ENCODE data around the gene SNHG17.
"Not testable (repeated sequence)": the region's sequence is repeated elsewhere in the genome, so short reads cannot be mapped to it uniquely, and the experiment has no call there.

The SNHG17 gene

DNA sequence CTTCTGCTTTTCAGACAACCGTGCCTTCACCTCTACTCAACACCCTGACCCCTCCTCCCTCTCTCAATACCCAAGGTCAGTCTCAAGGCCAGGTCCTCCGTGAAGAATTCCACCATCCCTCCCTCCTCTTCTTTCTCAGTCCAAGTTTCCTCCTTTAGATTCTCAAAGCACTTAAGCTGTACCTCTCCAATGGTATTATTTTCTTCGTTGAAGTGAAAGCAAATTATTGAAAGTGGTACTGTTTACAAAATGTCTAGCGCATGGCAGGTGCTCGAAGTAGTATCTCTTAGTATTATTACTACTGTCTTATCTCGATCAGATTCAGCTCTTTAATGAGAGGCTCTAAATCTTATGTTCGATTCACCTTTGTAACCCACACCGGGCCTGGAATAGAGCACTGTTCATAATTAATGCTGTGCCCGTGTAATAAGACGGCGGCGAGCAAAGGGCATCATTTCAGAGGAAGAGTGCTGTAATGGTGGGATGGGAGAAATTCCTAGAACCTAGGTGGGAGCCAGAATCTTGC lies 36.9 kb upstream of the SNHG17 start:
- H3K9me3 Mint-ChIP-seq = no peaks in the 10 kb centered on the region
- peaks cover 3% of the 10 kb centered on the region for H3K36me3 Mint-ChIP-seq (ENCODE audit: low read depth)
- H3K27me3 Mint-ChIP-seq (ENCODE audit: low read depth) = peaks cover 9% of the 10 kb centered on the region
- TF ChIP-seq, protein P1, sequence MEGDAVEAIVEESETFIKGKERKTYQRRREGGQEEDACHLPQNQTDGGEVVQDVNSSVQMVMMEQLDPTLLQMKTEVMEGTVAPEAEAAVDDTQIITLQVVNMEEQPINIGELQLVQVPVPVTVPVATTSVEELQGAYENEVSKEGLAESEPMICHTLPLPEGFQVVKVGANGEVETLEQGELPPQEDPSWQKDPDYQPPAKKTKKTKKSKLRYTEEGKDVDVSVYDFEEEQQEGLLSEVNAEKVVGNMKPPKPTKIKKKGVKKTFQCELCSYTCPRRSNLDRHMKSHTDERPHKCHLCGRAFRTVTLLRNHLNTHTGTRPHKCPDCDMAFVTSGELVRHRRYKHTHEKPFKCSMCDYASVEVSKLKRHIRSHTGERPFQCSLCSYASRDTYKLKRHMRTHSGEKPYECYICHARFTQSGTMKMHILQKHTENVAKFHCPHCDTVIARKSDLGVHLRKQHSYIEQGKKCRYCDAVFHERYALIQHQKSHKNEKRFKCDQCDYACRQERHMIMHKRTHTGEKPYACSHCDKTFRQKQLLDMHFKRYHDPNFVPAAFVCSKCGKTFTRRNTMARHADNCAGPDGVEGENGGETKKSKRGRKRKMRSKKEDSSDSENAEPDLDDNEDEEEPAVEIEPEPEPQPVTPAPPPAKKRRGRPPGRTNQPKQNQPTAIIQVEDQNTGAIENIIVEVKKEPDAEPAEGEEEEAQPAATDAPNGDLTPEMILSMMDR (IDR thresholded peaks at IDR 0.05; ENCODE audit: unreplicated experiment in 3 of 3) = no peak
- H3K27ac Mint-ChIP-seq = peak overlapping the region; percentile 82 to 91 (median 87)
- peaks cover 23% of the 10 kb centered on the region for H3K4me1 Mint-ChIP-seq
- peak overlapping the region; percentile 85 to 87 (median 86) for H3K4me3 Mint-ChIP-seq

DNA sequence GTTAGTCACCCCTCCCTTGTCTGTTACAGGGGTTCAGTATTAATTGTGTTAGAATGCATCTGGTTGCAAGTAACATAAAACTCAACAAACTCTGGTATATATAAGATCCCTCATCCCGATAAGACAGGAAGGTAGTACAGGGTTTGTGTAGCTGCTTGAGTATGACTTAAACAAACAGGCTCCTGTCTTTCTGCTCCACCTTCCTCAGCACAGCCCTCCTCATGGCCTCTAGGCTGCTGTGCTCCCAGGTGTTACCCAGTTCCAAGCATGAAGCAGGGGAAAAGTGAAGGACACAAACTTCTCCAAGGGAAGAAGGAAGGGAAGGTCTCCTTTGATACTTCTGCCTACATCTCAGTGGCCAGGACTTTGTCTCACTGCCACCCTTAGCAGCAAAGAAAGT lies 36.1 kb upstream of the SNHG17 start:
- Mint-ChIP-seq H3K9me3 (no peaks in the 10 kb centered on the region), H3K27me3 (ENCODE audit: low read depth) (peaks cover 15% of the 10 kb centered on the region), H3K4me1 (peaks cover 21% of the 10 kb centered on the region), H3K4me3 (peak overlapping the region; percentile 36 to 72 (median 71)), H3K36me3 (ENCODE audit: low read depth) (peaks cover 3% of the 10 kb centered on the region), H3K27ac (peak overlapping the region in 1 of 3 experiments; percentile 28)
- TF ChIP-seq, protein P1 (IDR thresholded peaks at IDR 0.05; ENCODE audit: unreplicated experiment in 3 of 3) = no peak

DNA sequence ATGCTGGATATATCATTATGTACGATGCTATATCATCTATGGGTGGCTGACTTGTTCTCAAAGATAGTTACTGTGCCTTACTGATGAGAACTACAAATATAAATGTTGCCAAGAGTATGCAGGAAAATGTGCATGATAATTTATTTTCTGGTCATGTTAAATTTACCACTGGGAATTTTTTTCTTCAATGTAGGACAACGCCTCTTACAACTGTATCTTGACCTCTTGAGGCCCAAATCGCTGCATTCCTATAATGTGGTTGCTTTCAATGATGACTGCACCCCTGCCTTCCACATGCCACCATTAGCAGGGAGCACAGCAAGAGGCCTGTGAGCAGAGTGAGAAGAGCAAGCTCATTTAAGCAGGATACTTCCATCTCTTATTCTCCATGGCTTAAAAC lies 31.9 kb upstream of the SNHG17 start:
- no peak overlapping the region for H3K27ac Mint-ChIP-seq
- no peaks in the 10 kb centered on the region for H3K36me3 Mint-ChIP-seq (ENCODE audit: low read depth)
- TF ChIP-seq, protein P1 (IDR thresholded peaks at IDR 0.05; ENCODE audit: unreplicated experiment in 3 of 3) = no peak
- H3K4me3 Mint-ChIP-seq = no peak overlapping the region
- no peaks in the 10 kb centered on the region for H3K4me1 Mint-ChIP-seq
- peaks cover 15% of the 10 kb centered on the region for H3K27me3 Mint-ChIP-seq (ENCODE audit: low read depth)
- no peaks in the 10 kb centered on the region for H3K9me3 Mint-ChIP-seq

DNA sequence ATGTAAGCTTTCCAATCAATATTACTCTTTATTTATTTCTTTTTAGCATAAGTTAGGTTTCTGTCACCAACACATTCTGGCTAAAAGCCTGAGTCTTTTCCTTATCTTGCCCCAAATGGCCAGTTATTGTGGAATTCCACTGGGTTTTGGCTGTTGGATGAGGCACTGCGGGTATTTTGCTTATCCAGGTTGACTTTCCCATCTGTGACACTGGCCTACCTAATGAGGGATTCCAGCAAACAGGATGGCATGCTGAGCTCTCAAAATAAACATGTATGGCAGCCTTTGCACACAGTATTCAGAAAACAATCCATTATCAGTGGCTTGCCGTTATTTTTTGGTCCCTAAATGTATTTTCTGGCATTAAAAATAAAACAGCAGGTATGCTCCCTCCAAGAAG lies 31.0 kb upstream of the SNHG17 start:
- no peak overlapping the region for H3K4me3 Mint-ChIP-seq
- peaks cover 14% of the 10 kb centered on the region for H3K27me3 Mint-ChIP-seq (ENCODE audit: low read depth)
- TF ChIP-seq, protein P1 (IDR thresholded peaks at IDR 0.05; ENCODE audit: unreplicated experiment in 3 of 3) = no peak
- H3K36me3 Mint-ChIP-seq (ENCODE audit: low read depth) = no peaks in the 10 kb centered on the region
- no peak overlapping the region for H3K27ac Mint-ChIP-seq
- no peaks in the 10 kb centered on the region for H3K4me1 Mint-ChIP-seq
- no peaks in the 10 kb centered on the region for H3K9me3 Mint-ChIP-seq

DNA sequence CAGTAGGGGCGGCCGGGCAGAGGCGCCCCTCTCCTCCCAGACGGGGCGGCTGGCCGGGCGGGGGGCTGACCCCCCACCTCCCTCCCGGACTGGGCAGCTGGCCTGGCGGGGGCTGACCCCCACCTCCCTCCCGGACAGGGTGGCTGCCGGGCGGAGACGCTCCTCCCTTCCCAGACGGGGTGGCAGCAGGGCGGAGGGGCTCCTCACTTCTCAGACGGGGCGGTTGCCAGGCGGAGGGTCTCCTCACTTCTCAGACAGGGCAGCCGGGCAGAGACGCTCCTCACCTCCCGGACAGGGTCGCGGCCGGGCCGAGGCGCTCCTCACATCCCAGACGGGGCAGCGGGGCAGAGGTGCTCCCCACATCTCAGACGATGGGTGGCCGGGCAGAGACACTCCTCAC lies 26.4 kb upstream of the SNHG17 start:
- not testable (repeated sequence) for H3K27me3 Mint-ChIP-seq (ENCODE audit: low read depth); H3K4me3 Mint-ChIP-seq; H3K4me1 Mint-ChIP-seq; H3K36me3 Mint-ChIP-seq (ENCODE audit: low read depth); H3K9me3 Mint-ChIP-seq; H3K27ac Mint-ChIP-seq

DNA sequence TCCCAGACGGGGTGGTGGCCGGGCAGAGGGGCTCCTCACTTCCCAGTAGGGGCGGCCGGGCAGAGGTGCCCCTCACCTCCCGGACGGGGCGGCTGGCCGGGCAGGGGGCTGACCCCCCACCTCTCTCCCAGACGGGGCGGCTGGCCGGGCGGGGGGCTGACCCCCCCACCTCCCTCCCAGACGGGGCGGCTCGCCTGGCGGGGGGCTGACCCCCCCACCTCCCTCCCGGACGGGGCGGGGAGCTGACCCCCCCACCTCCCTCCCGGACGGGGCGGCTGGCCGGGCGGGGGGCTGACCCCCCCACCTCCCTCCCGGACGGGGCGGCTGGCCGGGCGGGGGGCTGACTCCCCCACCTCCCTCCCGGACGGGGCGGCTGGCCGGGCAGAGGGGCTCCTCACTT lies 26.0 kb upstream of the SNHG17 start:
- not testable (repeated sequence) for H3K36me3 Mint-ChIP-seq (ENCODE audit: low read depth); H3K4me1 Mint-ChIP-seq; H3K4me3 Mint-ChIP-seq; H3K27ac Mint-ChIP-seq; H3K9me3 Mint-ChIP-seq; H3K27me3 Mint-ChIP-seq (ENCODE audit: low read depth)

DNA sequence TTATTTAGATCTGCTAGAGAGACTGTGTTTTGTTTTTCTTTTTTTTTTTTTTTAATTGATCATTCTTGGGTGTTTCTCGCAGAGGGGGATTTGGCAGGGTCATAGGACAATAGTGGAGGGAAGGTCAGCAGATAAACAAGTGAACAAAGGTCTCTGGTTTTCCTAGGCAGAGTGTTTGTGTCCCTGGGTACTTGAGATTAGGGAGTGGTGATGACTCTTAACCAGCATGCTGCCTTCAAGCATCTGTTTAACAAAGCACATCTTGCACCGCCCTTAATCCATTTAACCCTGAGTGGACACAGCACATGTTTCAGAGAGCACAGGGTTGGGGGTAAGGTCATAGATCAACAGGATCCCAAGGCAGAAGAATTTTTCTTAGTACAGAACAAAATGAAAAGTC lies 25.5 kb upstream of the SNHG17 start:
- not testable (repeated sequence) for H3K36me3 Mint-ChIP-seq (ENCODE audit: low read depth); H3K4me3 Mint-ChIP-seq; H3K27me3 Mint-ChIP-seq (ENCODE audit: low read depth); H3K9me3 Mint-ChIP-seq; H3K4me1 Mint-ChIP-seq
- H3K27ac Mint-ChIP-seq = peak overlapping the region; percentile 26 to 59 (median 43)

Measured in nephron (organoid).